ENCODE results near the gene SLC9C2. TPM values are rescaled to one million over a fixed set of nuclear protein-coding genes. Genes with fewer than 3 reads are reported as not detected.

The SLC9C2 gene
- total RNA-seq, 1 experiment from 2014 or later = not detected

DNA sequence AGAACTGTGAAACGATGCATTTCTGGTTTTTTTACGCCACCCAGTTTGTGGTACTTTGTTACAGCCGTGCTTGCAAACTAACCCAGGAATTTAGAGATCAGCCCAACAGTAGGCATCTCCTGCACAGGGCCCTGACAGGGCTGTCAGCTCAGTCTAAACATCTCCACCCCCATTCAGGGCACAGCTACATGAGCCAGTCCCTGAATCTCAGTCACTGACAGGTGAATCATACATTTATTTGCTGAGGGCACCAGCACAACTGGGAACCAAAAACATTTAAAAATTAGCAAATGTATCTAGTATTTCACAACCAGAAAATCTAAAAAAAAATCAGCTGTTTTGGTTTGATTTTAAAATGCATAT lies 95.0 kb downstream of the SLC9C2 start:
- no peak overlapping the region for H3K4me3 Mint-ChIP-seq

More for the DNA sequence above, 95.0 kb downstream of the SLC9C2 start:
- Mint-ChIP-seq H3K36me3 (ENCODE audit: insufficient read depth in 1 of 3, low read depth in 3 of 3) (no peaks in the 10 kb centered on the region; a peak in 1 of 7 replicates), H3K4me1 (peaks cover 20 to 21% of the 10 kb centered on the region in 2 experiments), H3K9me3 (no peaks in the 10 kb centered on the region), H3K27ac (peak overlapping the region; percentile 31 to 87 (median 74); a peak in 4 of 7 replicates), H3K27me3 (ENCODE audit: low read depth) (no peaks in the 10 kb centered on the region)
- Histone ChIP-seq H2BK15ac (ENCODE audit: low read depth, low read length) (no peak overlapping the region), H2AFZ (ENCODE audit: low read length) (no peak overlapping the region), H3K23ac (ENCODE audit: insufficient read length, low read depth, low read length) (no peak overlapping the region), H3K27me3 (ENCODE audit: insufficient read depth, low read length) (no peaks in the 10 kb centered on the region), H4K91ac (ENCODE audit: insufficient read length, low read depth, low read length) (no peak overlapping the region), H3K9me3 (ENCODE audit: control insufficient read depth, low read depth, low read length) (no peaks in the 10 kb centered on the region), H4K5ac (ENCODE audit: insufficient read length, low read depth, low read length) (no peak overlapping the region), H3K27ac (ENCODE audit: insufficient read length, low read depth, low read length) (no peak overlapping the region), H3K79me2 (ENCODE audit: insufficient read depth, low read length) (no peaks in the 10 kb centered on the region), H2AK5ac (ENCODE audit: insufficient read length, low read length) (no peak overlapping the region), H2BK12ac (ENCODE audit: insufficient read length, low read depth, low read length) (no peak overlapping the region), H4K8ac (replicated peaks; ENCODE audit: insufficient read length, low read depth, low read length) (no peak overlapping the region), H2BK5ac (ENCODE audit: insufficient read length, low read length) (no peak overlapping the region), H3K23me2 (ENCODE audit: insufficient read length, low read depth, low read length, poor library complexity, severe bottlenecking) (no peaks in the 10 kb centered on the region), H2BK120ac (ENCODE audit: low read depth, low read length, poor library complexity, severe bottlenecking) (no peak overlapping the region), H2BK20ac (ENCODE audit: low read depth, low read length, poor library complexity, severe bottlenecking) (no peak overlapping the region), H3K79me1 (ENCODE audit: insufficient read depth, low read depth, low read length, poor library complexity, severe bottlenecking) (no peaks in the 10 kb centered on the region), H3T11ph (ENCODE audit: low read length) (no peak overlapping the region), H3K4ac (ENCODE audit: low read depth, low read length) (no peak overlapping the region), H3K4me1 (ENCODE audit: insufficient read depth, low read length) (peaks cover 4% of the 10 kb centered on the region; the same call in 1 of the 2 replicates), H3K14ac (ENCODE audit: insufficient read depth, low read length) (no peak overlapping the region), H4K20me1 (ENCODE audit: control insufficient read depth, insufficient read depth, insufficient read length) (no peaks in the 10 kb centered on the region), H3K56ac (ENCODE audit: insufficient read length, low read depth, low read length) (no peak overlapping the region), H3K9ac (ENCODE audit: extremely low read depth, insufficient read length, low read length) (no peak overlapping the region), H3K4me2 (ENCODE audit: insufficient read depth, insufficient read length, low read length) (no peak overlapping the region), H3K18ac (ENCODE audit: insufficient read length, low read depth, low read length) (no peak overlapping the region)
- no CpG with 5 or more reads among the region's 3 CpGs for WGBS (ENCODE audit: extremely low coverage, insufficient read length, low lambda C conversion rate)
- TF ChIP-seq, protein P1, sequence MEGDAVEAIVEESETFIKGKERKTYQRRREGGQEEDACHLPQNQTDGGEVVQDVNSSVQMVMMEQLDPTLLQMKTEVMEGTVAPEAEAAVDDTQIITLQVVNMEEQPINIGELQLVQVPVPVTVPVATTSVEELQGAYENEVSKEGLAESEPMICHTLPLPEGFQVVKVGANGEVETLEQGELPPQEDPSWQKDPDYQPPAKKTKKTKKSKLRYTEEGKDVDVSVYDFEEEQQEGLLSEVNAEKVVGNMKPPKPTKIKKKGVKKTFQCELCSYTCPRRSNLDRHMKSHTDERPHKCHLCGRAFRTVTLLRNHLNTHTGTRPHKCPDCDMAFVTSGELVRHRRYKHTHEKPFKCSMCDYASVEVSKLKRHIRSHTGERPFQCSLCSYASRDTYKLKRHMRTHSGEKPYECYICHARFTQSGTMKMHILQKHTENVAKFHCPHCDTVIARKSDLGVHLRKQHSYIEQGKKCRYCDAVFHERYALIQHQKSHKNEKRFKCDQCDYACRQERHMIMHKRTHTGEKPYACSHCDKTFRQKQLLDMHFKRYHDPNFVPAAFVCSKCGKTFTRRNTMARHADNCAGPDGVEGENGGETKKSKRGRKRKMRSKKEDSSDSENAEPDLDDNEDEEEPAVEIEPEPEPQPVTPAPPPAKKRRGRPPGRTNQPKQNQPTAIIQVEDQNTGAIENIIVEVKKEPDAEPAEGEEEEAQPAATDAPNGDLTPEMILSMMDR (conservative IDR thresholded peaks at IDR 0.05) = no peak
- DNase-seq = no peak
